Limb (tissue), 2 donors: ENCODE results near the gene ZDHHC9.
"Not testable (repeated sequence)": the region's sequence is repeated elsewhere in the genome, so short reads cannot be mapped to it uniquely, and the experiment has no call there.

Experiments
- DNase-seq, 2 donors: peaks; one replicate each; pipeline ENCODE4 v3.0.0-alpha.2; 2016; ENCODE audit errors: extremely low spot score in 2 of 2

ZDHHC9 gene

GRCh38 chrX:129843459-129844306, at the start of gene ZDHHC9:
TSS of gene ZDHHC9 (minus strand) at chrX:129843886. CDS start at chrX:129841945, 1,941 bp downstream.
- peak; percentile 83 to 92 for DNase-seq

GRCh38 chrX:129877401-129877800, 33.7 kb upstream of the ZDHHC9 start:
- no peak for DNase-seq

- DNase-seq, result peak in 1 of 2 donors; percentile 27
These were observed 33.2 kb upstream of the ZDHHC9 start for GRCh38 chrX:129876771-129877305.

- no peak for DNase-seq
These were observed 32.0 kb upstream of the ZDHHC9 start for GRCh38 chrX:129875669-129876068.

GRCh38 chrX:129872524-129872923, 28.8 kb upstream of the ZDHHC9 start:
- DNase-seq, result no peak

GRCh38 chrX:129866321-129866720, 22.6 kb upstream of the ZDHHC9 start:
- not testable (repeated sequence) for DNase-seq

- not testable (repeated sequence) for DNase-seq
These were observed 15.4 kb upstream of the ZDHHC9 start for GRCh38 chrX:129859134-129859533.

GRCh38 chrX:129851825-129852224, 8.1 kb upstream of the ZDHHC9 start:
- DNase-seq, result not testable (repeated sequence)

GRCh38 chrX:129846716-129847115, 3.0 kb upstream of the ZDHHC9 start:
- no peak for DNase-seq

- DNase-seq, result no peak
These were observed 2.0 kb upstream of the ZDHHC9 start for GRCh38 chrX:129845616-129846190.

- no peak for DNase-seq
These were observed 552 bp downstream of the ZDHHC9 start for GRCh38 chrX:129843209-129843458.

- DNase-seq, result no peak
These were observed 1.0 kb downstream of the ZDHHC9 start for GRCh38 chrX:129842510-129843208.

GRCh38 chrX:129840344-129840743, 3.3 kb downstream of the ZDHHC9 start:
- no peak for DNase-seq

- DNase-seq, result no peak
These were observed 6.9 kb downstream of the ZDHHC9 start for GRCh38 chrX:129836827-129837226.

GRCh38 chrX:129833153-129833990, 10.3 kb downstream of the ZDHHC9 start:
- DNase-seq, result no peak

GRCh38 chrX:129831091-129831885, 12.4 kb downstream of the ZDHHC9 start:
- DNase-seq, result peak in 1 of 2 donors; percentile 32

- no peak for DNase-seq
These were observed 13.2 kb downstream of the ZDHHC9 start for GRCh38 chrX:129830494-129830893.

- no peak for DNase-seq
These were observed 17.8 kb downstream of the ZDHHC9 start for GRCh38 chrX:129825746-129826505.

- DNase-seq, result no peak
These were observed 19.1 kb downstream of the ZDHHC9 start for GRCh38 chrX:129824620-129825019.

- no peak for DNase-seq
These were observed 20.2 kb downstream of the ZDHHC9 start for GRCh38 chrX:129823522-129823921.
